ENCODE data around the gene PSPH.

Gene PSPH

DNA sequence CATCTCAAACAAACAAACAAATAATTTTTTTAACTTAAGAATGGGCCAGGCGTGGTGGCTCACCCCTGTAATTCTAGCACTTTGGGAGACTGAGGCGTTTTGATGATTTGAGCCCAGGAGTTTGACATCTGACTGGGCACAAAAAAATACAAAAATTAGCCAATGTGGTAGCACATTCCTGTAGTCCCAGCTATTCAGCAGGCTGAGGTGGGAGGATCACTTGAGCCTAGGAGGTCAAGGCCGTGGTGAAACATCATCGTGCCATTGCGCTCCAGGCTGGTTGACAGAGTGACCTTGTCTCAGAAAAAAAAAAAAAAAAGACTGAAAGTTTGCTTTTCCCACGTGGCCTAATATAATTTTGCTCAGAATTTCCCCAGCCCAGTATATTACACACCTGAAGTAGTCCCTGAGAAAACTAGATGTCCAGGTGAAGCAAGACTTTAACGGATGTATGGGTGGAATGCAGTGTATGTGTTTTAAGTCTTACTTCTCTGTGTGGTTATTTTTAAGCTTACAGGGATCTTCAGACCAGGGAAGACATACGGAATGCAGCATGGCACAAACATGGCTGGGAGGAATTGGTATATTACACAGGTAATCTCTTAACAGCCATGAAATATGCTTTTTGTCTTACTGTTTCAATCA is 54.3 kb downstream of the PSPH start:
- Histone ChIP-seq H3K27me3 (ENCODE audit: insufficient read depth, low read depth) (no peaks in the 10 kb centered on the region), H3K9ac (no peak overlapping the region), H3K4me2 (no peak overlapping the region), H3K27ac (no peak overlapping the region), H3K79me2 (ENCODE audit: insufficient read depth, low read depth) (no peaks in the 10 kb centered on the region), H3K4me1 (ENCODE audit: low read depth, poor library complexity, severe bottlenecking) (no peaks in the 10 kb centered on the region), H4K20me1 (ENCODE audit: insufficient read depth) (no peaks in the 10 kb centered on the region), H3K36me3 (ENCODE audit: insufficient read depth) (no peaks in the 10 kb centered on the region), H2AFZ (ENCODE audit: low read depth) (no peak overlapping the region), H3K4me3 (IDR thresholded peaks at IDR 0.05; ENCODE audit: insufficient read depth, low read depth, low read length) (no peak overlapping the region)
- TF ChIP-seq, protein P1, sequence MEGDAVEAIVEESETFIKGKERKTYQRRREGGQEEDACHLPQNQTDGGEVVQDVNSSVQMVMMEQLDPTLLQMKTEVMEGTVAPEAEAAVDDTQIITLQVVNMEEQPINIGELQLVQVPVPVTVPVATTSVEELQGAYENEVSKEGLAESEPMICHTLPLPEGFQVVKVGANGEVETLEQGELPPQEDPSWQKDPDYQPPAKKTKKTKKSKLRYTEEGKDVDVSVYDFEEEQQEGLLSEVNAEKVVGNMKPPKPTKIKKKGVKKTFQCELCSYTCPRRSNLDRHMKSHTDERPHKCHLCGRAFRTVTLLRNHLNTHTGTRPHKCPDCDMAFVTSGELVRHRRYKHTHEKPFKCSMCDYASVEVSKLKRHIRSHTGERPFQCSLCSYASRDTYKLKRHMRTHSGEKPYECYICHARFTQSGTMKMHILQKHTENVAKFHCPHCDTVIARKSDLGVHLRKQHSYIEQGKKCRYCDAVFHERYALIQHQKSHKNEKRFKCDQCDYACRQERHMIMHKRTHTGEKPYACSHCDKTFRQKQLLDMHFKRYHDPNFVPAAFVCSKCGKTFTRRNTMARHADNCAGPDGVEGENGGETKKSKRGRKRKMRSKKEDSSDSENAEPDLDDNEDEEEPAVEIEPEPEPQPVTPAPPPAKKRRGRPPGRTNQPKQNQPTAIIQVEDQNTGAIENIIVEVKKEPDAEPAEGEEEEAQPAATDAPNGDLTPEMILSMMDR (conservative IDR thresholded peaks at IDR 0.05; ENCODE audit: low read depth, low read length): no peak

DNA sequence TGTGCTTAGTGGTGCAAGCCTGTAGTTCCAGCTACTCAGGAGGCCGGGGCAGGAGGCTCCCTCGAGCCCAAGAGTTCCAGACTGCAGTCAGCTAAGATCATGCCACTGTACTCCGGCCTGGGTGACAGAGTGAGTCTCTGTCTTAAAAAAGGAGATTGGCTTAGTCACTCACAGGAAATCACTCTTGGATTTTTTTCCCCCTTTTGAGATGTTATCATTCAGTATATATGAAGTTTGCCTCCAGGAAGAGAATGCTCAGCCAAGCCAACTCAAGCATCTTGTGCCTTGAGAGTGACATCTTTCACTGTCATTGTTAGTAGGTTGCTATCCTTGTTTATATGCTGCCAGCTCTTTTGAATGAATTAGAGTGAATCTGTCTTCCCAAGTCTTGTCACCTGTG is 58.9 kb downstream of the PSPH start:
- Histone ChIP-seq H3K4me2 (no peak overlapping the region), H3K36me3 (ENCODE audit: insufficient read depth) (no peaks in the 10 kb centered on the region), H3K4me1 (ENCODE audit: low read depth, poor library complexity, severe bottlenecking) (no peaks in the 10 kb centered on the region), H3K9ac (no peak overlapping the region), H3K4me3 (IDR thresholded peaks at IDR 0.05; ENCODE audit: insufficient read depth, low read depth, low read length) (no peak overlapping the region), H3K27me3 (ENCODE audit: insufficient read depth, low read depth) (no peaks in the 10 kb centered on the region), H2AFZ (ENCODE audit: low read depth) (no peak overlapping the region), H4K20me1 (ENCODE audit: insufficient read depth) (no peaks in the 10 kb centered on the region), H3K79me2 (ENCODE audit: insufficient read depth, low read depth) (no peaks in the 10 kb centered on the region), H3K27ac (no peak overlapping the region)
- TF ChIP-seq, protein P1 (conservative IDR thresholded peaks at IDR 0.05; ENCODE audit: low read depth, low read length): no peak

DNA sequence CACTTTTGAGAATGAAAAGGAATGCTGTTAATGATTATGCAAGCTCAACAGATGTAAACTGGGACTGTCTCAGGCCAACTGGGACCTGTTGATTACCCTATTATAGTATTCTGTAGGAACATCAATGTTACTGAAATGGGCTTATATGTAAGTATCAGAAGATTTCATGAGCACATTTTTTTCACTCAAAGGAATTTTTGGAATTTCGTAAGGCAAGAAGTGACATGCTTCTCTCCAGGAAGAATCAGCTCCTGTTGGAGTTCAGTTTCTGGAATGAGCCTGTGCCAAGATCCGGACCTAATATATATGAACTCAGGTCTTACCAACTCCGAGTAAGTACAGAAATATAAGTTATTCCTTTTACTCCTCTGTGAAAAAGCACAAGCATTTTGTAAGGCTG is 67.7 kb downstream of the PSPH start:
- Histone ChIP-seq H4K20me1 (ENCODE audit: insufficient read depth) (no peaks in the 10 kb centered on the region), H3K4me3 (IDR thresholded peaks at IDR 0.05; ENCODE audit: insufficient read depth, low read depth, low read length) (no peak overlapping the region), H3K27me3 (ENCODE audit: insufficient read depth, low read depth) (no peaks in the 10 kb centered on the region), H2AFZ (ENCODE audit: low read depth) (no peak overlapping the region), H3K79me2 (ENCODE audit: insufficient read depth, low read depth) (no peaks in the 10 kb centered on the region), H3K27ac (no peak overlapping the region), H3K36me3 (ENCODE audit: insufficient read depth) (no peaks in the 10 kb centered on the region), H3K9ac (no peak overlapping the region), H3K4me1 (ENCODE audit: low read depth, poor library complexity, severe bottlenecking) (no peaks in the 10 kb centered on the region), H3K4me2 (no peak overlapping the region)
- TF ChIP-seq, protein P1 (conservative IDR thresholded peaks at IDR 0.05; ENCODE audit: low read depth, low read length): no peak

DNA sequence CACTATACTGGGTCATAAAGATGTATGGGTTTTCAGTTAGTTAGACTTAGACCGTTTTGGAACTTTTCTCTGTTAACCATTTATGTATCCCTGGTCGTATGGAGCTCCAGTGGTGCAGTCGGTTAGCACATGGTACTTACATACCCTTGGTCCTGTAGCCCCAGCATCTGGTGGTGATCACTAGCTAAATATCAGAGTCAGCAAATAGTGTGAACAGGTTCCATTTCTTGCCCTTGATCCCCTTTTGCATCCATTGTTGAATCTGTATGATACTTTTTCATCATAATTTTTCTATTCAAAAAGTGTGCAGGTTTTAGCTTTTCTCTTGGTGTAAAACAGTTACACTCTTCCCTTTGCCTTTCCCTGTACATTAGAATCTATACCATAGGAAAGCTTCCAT is 71.0 kb downstream of the PSPH start:
- no peak overlapping the region for H3K4me2 ChIP-seq
- H2AFZ ChIP-seq (ENCODE audit: low read depth): no peak overlapping the region
- no peaks in the 10 kb centered on the region for H4K20me1 ChIP-seq (ENCODE audit: insufficient read depth)
- no peak overlapping the region for H3K9ac ChIP-seq
- no peak overlapping the region for H3K4me3 ChIP-seq (IDR thresholded peaks at IDR 0.05; ENCODE audit: insufficient read depth, low read depth, low read length)
- H3K27me3 ChIP-seq (ENCODE audit: insufficient read depth, low read depth): no peaks in the 10 kb centered on the region
- H3K4me1 ChIP-seq (ENCODE audit: low read depth, poor library complexity, severe bottlenecking): no peaks in the 10 kb centered on the region
- H3K27ac ChIP-seq: no peak overlapping the region
- H3K79me2 ChIP-seq (ENCODE audit: insufficient read depth, low read depth): no peaks in the 10 kb centered on the region
- H3K36me3 ChIP-seq (ENCODE audit: insufficient read depth): no peaks in the 10 kb centered on the region
- TF ChIP-seq, protein P1 (conservative IDR thresholded peaks at IDR 0.05; ENCODE audit: low read depth, low read length): no peak
